Erythroblast (primary cell): ENCODE results near the gene KCNIP4.

Experiments used
- GATA1 ChIP-seq: IDR thresholded peaks from 2 replicates; pipeline ENCODE4 v1.6.1; 2011; ENCODE audit warnings: low read depth, mild to moderate bottlenecking, control low read depth, low read length, moderate library complexity
- POLR2A ChIP-seq: IDR thresholded peaks from 2 replicates; pipeline ENCODE4 v1.6.1; 2011; ENCODE audit warnings: mild to moderate bottlenecking, low read length

GRCh38 chr4:21155367-21155766 is 793.2 kb downstream of the KCNIP4 start:
- no peak for TF ChIP-seq POLR2A
- TF ChIP-seq GATA1, result no peak
